DND-41 (cell line): ENCODE data around the gene JAM2.

Source experiments
- EZH2 ChIP-seq: IDR thresholded peaks from 3 replicates; pipeline ENCODE4 v1.6.1; 2012; ENCODE audit warnings: borderline replicate concordance, low read depth, mild to moderate bottlenecking, moderate library complexity, low read length, inconsistent platforms; ENCODE audit not compliant: severe bottlenecking
- TF ChIP-seq, protein P1 (sequence below): IDR thresholded peaks from 2 replicates; pipeline ENCODE4 v1.5.1; 2012; ENCODE audit warnings: borderline replicate concordance, low read length, moderate library complexity, mild to moderate bottlenecking; ENCODE audit not compliant: poor library complexity, severe bottlenecking; ENCODE audit errors: extremely low read depth

DNA sequence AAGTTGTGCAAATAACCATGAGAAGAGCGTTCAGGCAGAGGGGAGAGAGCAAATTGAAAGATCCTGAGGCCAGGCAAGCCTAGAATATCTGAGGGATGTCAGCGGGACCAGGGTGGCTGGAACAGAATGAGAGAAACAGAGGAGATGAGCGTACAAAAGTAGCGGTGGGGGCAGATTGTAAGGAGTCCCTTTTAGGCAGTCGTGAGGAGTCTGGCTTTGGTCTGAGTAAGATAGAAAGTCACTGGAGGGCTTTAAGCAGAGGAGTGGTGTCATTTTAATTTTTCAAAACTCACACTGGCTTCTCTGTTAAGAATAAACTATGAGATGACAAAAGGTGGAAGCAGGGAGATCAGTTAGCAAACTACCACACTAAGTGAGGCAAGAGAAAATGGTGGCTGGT is 71.5 kb downstream of the JAM2 start:
- TF ChIP-seq, protein P1, sequence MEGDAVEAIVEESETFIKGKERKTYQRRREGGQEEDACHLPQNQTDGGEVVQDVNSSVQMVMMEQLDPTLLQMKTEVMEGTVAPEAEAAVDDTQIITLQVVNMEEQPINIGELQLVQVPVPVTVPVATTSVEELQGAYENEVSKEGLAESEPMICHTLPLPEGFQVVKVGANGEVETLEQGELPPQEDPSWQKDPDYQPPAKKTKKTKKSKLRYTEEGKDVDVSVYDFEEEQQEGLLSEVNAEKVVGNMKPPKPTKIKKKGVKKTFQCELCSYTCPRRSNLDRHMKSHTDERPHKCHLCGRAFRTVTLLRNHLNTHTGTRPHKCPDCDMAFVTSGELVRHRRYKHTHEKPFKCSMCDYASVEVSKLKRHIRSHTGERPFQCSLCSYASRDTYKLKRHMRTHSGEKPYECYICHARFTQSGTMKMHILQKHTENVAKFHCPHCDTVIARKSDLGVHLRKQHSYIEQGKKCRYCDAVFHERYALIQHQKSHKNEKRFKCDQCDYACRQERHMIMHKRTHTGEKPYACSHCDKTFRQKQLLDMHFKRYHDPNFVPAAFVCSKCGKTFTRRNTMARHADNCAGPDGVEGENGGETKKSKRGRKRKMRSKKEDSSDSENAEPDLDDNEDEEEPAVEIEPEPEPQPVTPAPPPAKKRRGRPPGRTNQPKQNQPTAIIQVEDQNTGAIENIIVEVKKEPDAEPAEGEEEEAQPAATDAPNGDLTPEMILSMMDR: no peak
- no peak for TF ChIP-seq EZH2
